Effector memory CD4-positive, alpha-beta T cell (primary cell): ENCODE data around the gene CLDN9.
A peak's percentile ranks its signal among the peaks of the same experiment; 100 is the strongest.

Experiments used
- DNase-seq, 3 donors: peaks; one replicate each; pipeline ENCODE4 v3.0.0-alpha.2; 2020
- H3K27ac ChIP-seq: 2 replicates; pipeline ENCODE4 v1.7.0; 2013; ENCODE audit warnings: mild to moderate bottlenecking, low read length, moderate library complexity; ENCODE audit not compliant: insufficient read depth, poor library complexity, severe bottlenecking
- H3K27me3 ChIP-seq: replicated peaks from 2 replicates; pipeline ENCODE4 v1.7.0; 2013; ENCODE audit warnings: mild to moderate bottlenecking, low read length; ENCODE audit not compliant: insufficient read depth, control insufficient read depth, poor library complexity, severe bottlenecking
- H3K36me3 ChIP-seq: 2 replicates; pipeline ENCODE4 v1.7.0; 2013; ENCODE audit warnings: mild to moderate bottlenecking, low read length, moderate library complexity; ENCODE audit not compliant: control insufficient read depth, insufficient read depth
- H3K4me1 ChIP-seq: 2 replicates; pipeline ENCODE4 v1.7.0; 2013; ENCODE audit warnings: low read length, mild to moderate bottlenecking; ENCODE audit not compliant: control insufficient read depth, insufficient read depth, poor library complexity, severe bottlenecking
- H3K4me3 ChIP-seq: 2 replicates; pipeline ENCODE4 v1.7.0; 2013; ENCODE audit warnings: low read length, low read depth, mild to moderate bottlenecking; ENCODE audit not compliant: insufficient read depth, poor library complexity, severe bottlenecking
- H3K9me3 ChIP-seq: 2 replicates; pipeline ENCODE4 v1.7.0; 2013; ENCODE audit warnings: mild to moderate bottlenecking, low read length, moderate library complexity; ENCODE audit not compliant: control insufficient read depth
- total RNA-seq, 3 donors: gene quantifications; one replicate each; lab custom pipeline; 2026; lab: John Stamatoyannopoulos, UW

CLDN9 gene, protein sequence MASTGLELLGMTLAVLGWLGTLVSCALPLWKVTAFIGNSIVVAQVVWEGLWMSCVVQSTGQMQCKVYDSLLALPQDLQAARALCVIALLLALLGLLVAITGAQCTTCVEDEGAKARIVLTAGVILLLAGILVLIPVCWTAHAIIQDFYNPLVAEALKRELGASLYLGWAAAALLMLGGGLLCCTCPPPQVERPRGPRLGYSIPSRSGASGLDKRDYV
- total RNA-seq: 0 to 0.09 (median 0) reads per million in 3 donors

DNA sequence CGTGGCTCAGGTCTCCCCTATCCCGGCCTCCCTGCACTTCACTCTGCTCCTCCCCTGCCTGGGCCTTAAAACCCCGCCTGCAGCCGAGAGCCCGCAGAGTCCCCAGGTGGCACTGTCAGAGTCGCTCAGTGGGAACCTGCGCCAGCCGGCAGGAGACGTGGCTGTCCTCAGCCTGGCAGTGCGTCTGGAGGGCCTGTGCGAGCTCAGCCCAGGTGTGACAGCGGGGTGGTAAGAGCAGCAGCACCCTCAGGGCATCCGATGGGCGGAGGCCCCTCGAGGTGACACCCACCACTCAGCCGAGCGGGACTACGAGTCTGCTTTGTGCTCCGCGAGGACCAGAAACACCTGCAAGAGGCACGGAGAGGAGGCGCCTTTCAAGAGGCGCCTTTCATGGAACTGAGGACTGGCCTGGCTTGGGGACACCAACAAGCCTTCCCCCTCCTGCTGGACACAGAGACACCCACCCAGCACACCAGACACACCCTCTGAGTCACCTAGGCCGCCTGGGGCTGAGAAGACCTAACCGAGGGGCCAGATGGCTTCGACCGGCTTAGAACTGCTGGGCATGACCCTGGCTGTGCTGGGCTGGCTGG lies at the start of gene CLDN9:
TSS of gene CLDN9 (plus strand) at position 96 of the 593 bp plus-strand sequence. CDS start at position 536, 440 bp downstream.
- Histone ChIP-seq H3K4me1 (peaks cover 16% of the 10 kb centered on the region), H3K27me3 (peaks cover 7% of the 10 kb centered on the region), H3K9me3 (no peaks in the 10 kb centered on the region), H3K4me3 (no peak within 1 kb of the TSS), H3K27ac (no peak within 1 kb of the TSS), H3K36me3 (no peaks in the 10 kb centered on the region)
- DNase-seq: no peak

DNA sequence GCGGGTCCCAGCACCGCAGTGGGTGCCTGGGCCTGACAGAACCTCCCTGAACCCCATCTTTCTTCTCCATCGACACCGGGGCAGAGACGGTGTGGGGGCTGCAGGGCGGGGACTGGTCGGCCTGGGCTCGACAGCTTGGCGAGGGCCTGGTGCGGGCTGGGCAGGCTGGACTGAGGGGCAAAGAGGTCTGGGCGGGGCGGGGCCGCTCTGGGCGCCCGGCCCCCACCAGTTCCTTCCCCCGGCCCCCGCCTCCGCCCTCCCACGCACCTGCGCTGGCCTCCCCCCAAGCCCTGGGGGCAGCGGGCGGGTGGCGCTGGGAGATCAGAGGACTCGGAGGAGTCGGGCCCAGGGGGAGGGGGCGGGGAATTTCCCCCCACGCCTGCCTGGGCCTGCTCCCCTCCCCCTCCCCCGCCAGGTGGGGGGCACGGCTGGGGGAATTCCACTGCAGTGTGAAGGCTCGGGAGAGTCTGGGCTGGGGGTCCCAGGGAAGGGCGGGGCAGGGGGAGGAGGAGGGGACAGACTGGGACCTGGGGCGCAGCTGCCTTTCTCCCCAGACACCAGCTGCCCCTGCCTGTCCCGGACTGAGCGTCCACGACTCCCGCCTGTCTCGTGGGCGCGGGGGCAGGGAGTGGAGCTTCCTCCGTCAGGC lies 49.5 kb upstream of the CLDN9 start:
- peak in 1 of 3 donors; percentile 22 for DNase-seq
- Histone ChIP-seq H3K4me3 (peak overlapping the region; percentile 49), H3K9me3 (no peaks in the 10 kb centered on the region), H3K27me3 (peaks cover 64% of the 10 kb centered on the region), H3K27ac (no peak overlapping the region), H3K36me3 (no peaks in the 10 kb centered on the region), H3K4me1 (peaks cover 54% of the 10 kb centered on the region)

DNA sequence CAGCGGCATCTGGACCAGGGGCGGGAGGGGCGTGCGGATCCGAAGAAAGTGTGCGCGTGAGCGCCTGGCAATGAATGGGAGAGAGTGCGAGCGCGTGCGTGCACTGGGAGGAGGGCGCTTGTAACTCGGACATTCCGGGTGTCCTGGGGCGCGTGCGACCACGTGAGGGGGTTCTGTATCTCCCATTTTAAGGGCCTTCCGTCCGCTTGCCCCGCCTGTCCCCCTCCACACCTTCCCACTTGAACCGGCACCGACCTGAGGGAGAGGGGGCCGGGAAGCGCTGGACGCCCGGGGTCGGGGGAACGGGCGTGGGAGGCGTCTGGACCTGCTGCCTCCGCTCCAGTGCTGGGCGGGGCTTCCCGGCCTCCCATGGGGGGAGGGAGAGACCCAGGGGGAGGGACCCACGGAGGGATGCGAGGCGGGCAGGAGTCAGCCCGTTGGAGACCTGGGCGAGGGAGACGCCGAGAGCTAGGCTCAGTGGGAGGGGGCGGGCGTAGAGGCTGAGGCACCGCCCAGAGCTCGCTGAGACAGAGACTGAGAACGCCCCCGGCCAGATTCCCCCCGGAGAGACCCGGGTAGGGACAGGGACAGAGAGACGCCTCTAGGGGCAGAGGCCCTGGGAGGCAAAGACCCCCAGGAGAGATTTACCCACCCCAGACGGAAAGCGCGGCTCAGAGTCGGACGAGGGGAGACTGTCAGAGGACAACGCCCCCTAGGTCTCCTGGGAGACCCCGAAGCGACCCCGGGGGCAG lies 48.8 kb upstream of the CLDN9 start, which contains the start of gene KREMEN2:
TSS of gene KREMEN2 (plus strand) at position 553 of the 752 bp plus-strand sequence. CDS start 246 bp downstream, outside the sequence.
- H3K4me3 ChIP-seq: peak within 1 kb of the TSS; percentile 49
- H3K9me3 ChIP-seq: no peaks in the 10 kb centered on the region
- no peak for DNase-seq
- no peak within 1 kb of the TSS for H3K27ac ChIP-seq
- no peaks in the 10 kb centered on the region for H3K36me3 ChIP-seq
- H3K4me1 ChIP-seq: peaks cover 61% of the 10 kb centered on the region
- H3K27me3 ChIP-seq: peaks cover 70% of the 10 kb centered on the region

DNA sequence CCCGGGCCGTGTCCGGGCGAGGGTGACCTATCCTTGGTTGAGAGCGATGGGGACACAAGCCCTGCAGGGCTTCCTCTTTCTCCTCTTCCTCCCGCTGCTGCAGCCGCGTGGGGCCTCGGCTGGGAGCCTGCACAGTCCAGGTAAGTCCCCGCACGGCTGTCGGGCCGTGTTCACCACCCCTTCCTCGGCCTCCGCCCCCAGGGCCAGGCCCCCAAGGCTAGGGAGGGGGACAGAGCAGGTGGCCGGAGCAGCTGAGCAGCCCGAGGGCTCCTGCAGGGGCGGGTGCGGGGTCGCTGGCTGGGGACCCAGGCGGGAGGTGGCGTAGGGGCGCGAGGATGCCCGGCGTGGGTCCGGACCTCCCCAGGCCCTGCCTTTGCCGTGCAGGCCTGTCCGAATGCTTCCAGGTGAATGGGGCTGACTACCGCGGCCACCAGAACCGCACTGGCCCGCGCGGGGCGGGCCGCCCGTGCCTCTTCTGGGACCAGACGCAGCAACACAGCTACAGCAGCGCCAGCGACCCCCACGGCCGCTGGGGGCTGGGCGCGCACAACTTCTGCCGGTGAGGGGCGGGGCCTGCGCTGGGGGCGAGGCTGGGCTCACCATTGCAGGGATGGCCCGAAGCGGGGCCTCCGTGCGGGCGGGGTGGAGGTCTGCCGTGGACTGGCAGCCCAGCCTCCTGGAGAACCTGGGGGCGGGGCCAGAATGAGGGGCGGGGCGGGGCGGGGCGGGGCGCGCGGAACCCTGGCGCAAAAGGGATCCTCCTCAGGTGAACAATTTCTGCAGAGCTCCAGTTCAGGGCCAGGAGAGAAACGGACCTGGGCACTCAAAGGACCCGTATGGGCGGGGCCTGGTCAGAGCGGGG lies 48.0 kb upstream of the CLDN9 start:
- Histone ChIP-seq H3K9me3 (no peaks in the 10 kb centered on the region), H3K4me1 (peaks cover 64% of the 10 kb centered on the region), H3K27ac (no peak overlapping the region), H3K4me3 (peak overlapping the region; percentile 49), H3K27me3 (peaks cover 70% of the 10 kb centered on the region), H3K36me3 (no peaks in the 10 kb centered on the region)
- DNase-seq: peak; percentile 49 to 61 (median 50)

DNA sequence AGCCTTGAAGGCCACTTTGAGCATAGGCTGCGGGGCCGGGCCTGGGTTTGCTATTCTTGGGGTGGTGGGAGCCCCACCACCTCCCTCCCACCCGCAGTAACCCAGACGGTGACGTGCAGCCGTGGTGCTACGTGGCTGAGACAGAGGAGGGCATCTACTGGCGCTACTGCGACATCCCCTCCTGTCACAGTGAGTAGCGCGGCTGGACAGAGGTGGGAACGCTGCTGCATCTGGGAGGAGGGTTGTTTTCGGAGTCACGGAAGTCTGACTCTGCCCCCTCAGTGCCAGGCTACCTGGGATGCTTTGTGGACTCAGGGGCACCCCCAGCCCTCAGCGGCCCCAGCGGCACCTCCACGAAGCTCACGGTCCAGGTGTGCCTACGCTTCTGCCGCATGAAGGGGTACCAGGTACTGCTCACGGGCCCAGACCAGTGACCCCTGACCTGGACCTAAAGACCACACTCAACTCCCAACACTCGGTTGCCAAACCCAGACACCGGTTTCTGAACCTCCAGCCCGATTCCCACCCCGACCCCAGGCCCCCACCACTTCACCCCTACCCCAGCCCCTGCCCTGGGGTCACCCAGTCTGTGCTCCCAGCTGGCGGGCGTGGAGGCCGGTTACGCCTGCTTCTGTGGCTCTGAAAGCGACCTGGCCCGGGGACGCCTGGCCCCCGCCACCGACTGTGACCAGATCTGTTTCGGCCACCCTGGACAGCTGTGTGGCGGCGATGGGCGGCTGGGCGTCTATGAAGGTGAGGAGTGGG lies 46.5 kb upstream of the CLDN9 start:
- H3K27ac ChIP-seq: no peak overlapping the region
- no peak overlapping the region for H3K4me3 ChIP-seq
- no peaks in the 10 kb centered on the region for H3K9me3 ChIP-seq
- H3K4me1 ChIP-seq: peaks cover 64% of the 10 kb centered on the region
- H3K36me3 ChIP-seq: no peaks in the 10 kb centered on the region
- H3K27me3 ChIP-seq: peaks cover 70% of the 10 kb centered on the region
- DNase-seq: no peak

DNA sequence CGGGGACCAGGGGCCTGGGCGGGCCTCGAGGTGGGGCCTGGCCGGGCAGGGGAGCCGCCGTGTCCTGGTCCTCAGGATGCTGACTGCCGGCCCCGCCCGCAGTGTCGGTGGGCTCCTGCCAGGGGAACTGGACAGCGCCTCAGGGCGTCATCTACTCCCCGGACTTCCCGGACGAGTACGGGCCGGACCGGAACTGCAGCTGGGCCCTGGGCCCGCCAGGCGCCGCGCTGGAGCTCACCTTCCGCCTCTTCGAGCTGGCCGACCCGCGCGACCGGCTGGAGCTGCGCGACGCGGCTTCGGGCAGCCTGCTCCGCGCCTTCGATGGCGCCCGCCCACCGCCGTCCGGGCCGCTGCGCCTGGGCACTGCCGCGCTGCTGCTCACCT lies 45.9 kb upstream of the CLDN9 start:
- H3K27me3 ChIP-seq: peaks cover 68% of the 10 kb centered on the region
- no peak overlapping the region for H3K4me3 ChIP-seq
- peaks cover 64% of the 10 kb centered on the region for H3K4me1 ChIP-seq

DNA sequence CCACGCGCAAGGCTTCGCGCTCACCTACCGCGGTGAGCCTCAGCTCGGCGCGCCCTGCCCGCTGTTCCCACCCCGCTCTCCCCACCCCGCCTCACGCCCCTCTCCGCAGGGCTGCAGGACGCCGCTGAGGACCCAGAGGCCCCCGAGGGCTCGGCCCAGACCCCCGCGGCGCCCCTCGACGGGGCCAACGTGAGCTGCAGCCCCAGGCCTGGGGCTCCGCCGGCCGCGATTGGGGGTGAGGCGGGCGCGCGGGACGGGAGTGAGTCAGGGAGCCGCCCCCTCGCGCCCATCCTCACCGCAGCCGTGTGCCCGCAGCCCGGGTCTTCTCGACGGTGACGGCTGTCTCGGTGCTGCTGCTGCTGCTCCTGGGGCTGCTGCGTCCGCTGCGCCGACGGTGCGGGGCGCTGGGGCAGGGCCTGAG lies 45.5 kb upstream of the CLDN9 start:
- H3K4me3 ChIP-seq: no peak overlapping the region
- H3K9me3 ChIP-seq: no peaks in the 10 kb centered on the region
- no peak overlapping the region for H3K27ac ChIP-seq
- peaks cover 63% of the 10 kb centered on the region for H3K27me3 ChIP-seq
- no peak for DNase-seq
- H3K36me3 ChIP-seq: no peaks in the 10 kb centered on the region
- peaks cover 64% of the 10 kb centered on the region for H3K4me1 ChIP-seq

More for the DNA sequence above, 45.9 kb upstream of the CLDN9 start:
- no peak for DNase-seq
- Histone ChIP-seq H3K9me3 (no peaks in the 10 kb centered on the region), H3K27ac (no peak overlapping the region), H3K36me3 (no peaks in the 10 kb centered on the region)

DNA sequence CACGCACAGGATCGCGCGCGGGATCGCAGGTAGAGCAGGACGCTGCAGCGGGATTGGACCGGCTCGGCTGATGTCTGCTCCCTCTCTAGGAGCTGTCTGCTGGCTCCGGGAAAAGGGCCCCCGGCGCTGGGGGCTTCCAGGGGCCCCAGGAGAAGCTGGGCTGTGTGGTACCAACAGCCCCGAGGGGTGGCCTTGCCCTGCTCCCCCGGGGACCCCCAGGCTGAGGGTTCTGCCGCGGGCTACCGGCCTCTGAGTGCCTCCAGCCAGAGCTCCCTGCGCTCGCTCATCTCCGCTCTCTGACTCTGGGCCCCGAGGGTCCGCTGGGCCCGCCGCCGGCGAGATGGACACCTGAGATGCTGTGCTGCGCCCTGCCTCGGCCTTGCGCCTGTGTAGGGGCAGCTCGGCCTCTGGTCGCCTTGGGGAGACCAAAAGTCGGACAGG lies 45.0 kb upstream of the CLDN9 start:
- Histone ChIP-seq H3K9me3 (no peaks in the 10 kb centered on the region), H3K4me3 (no peak overlapping the region), H3K27me3 (peaks cover 59% of the 10 kb centered on the region), H3K27ac (no peak overlapping the region), H3K36me3 (no peaks in the 10 kb centered on the region), H3K4me1 (peaks cover 60% of the 10 kb centered on the region)
- no peak for DNase-seq

DNA sequence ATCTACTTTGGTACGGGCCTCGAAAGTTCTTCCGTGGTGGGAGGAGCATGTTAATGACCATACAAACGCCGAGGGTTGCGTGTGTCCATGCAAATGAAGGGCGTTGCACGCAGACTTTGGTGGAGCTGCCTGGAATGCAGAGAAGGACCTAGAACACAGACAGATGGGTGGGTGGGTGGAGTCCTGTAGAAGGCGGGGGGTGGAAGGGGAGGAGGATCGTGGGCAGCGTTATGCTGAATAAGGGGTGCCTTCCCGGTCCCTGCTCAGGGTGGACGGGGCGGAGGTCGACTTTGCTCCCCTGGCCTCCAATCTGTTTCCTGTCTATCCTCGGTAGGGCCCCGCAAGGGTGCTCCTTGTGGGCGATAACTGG lies 44.4 kb upstream of the CLDN9 start:
- H3K36me3 ChIP-seq: no peaks in the 10 kb centered on the region
- peaks cover 54% of the 10 kb centered on the region for H3K4me1 ChIP-seq
- H3K27ac ChIP-seq: no peak overlapping the region
- no peaks in the 10 kb centered on the region for H3K9me3 ChIP-seq
- H3K4me3 ChIP-seq: peak overlapping the region; percentile 54
- peaks cover 53% of the 10 kb centered on the region for H3K27me3 ChIP-seq
- no peak for DNase-seq
